Measurements from ENCODE around the gene AQR. TPM values are rescaled to one million over a fixed set of nuclear protein-coding genes. Genes with fewer than 3 reads are reported as not detected.
A peak's percentile ranks its signal among the peaks of the same experiment; 100 is the strongest.

Gene AQR
- polyA plus RNA-seq, 1 of the 3 experiments (the other 2 are of a cell fraction): 11.6 TPM

- TF ChIP-seq REST (IDR thresholded peaks at IDR 0.05; ENCODE audit: low read depth, low read length): no peak
Measured at GRCh38 chr15:34855893-34856292, 113.6 kb downstream of the AQR start (continued).

- Histone ChIP-seq H3K4me2 (peak overlapping the region; percentile 39; the same call in 1 of the 2 replicates), H3K27me3 (ENCODE audit: insufficient read depth) (no peaks in the 10 kb centered on the region), H4K20me1 (ENCODE audit: insufficient read depth) (0 out of 2 replicates have a peak, but pooled peaks cover 7% of the 10 kb centered on the region), H3K4me1 (ENCODE audit: control insufficient read depth in 1 of 2, insufficient read depth in 2 of 2, low read depth in 1 of 2, low read length in 1 of 2) (peaks cover 8 to 22% of the 10 kb centered on the region in 2 experiments), H3K36me3 (replicated peaks in 1 of 2; ENCODE audit: control insufficient read depth in 1 of 2, insufficient read depth in 2 of 2, low read length in 1 of 2) (peaks cover 41 to 50% of the 10 kb centered on the region in 2 experiments), H3K79me2 (ENCODE audit: insufficient read depth) (no peaks in the 10 kb centered on the region), H3K4me3 (ENCODE audit: low read depth in 2 of 2, low read length in 1 of 2) (no peak overlapping the region; a peak in 1 of 4 replicates), H3K9me2 (no peaks in the 10 kb centered on the region), H2AFZ (ENCODE audit: low read depth) (no peak overlapping the region), H3K9me3 (no peaks in the 10 kb centered on the region), H3K27ac (ENCODE audit: low read depth in 2 of 2, low read length in 1 of 2) (peak overlapping the region; percentile 11 to 69; a peak in 3 of 4 replicates), H3K9ac (no peak overlapping the region), H3F3A (replicated peaks; ENCODE audit: insufficient read depth) (peaks cover 35% of the 10 kb centered on the region)
- 23% methylated on average over 1 of the region's 1 CpG for WGBS (ENCODE audit: low lambda C conversion rate)
- DNase-seq: peak; percentile 25
- ChIA-PET POLR2A (no interaction called here), CTCF (no interaction called here)
- TF ChIP-seq USF2 (IDR thresholded peaks at IDR 0.05; ENCODE audit: borderline replicate concordance, low read depth, low read length): no peak
- TF ChIP-seq SMC3 (IDR thresholded peaks at IDR 0.05; ENCODE audit: low read depth, low read length): no peak
- no peak for TF ChIP-seq RCOR1 (IDR thresholded peaks at IDR 0.05; ENCODE audit: low read length)
- TF ChIP-seq CTCF (IDR thresholded peaks at IDR 0.05): no peak
- no peak for TF ChIP-seq ELF1 (IDR thresholded peaks at IDR 0.05)
- no peak for TF ChIP-seq MAX (IDR thresholded peaks at IDR 0.05; ENCODE audit: low read depth)
- no peak for TF ChIP-seq RFX5 (IDR thresholded peaks at IDR 0.05; ENCODE audit: low read length)
- TF ChIP-seq GATA2 (CRISPR knock-in tag; IDR thresholded peaks at IDR 0.05): no peak
- TF ChIP-seq TAF1 (IDR thresholded peaks at IDR 0.05; ENCODE audit: borderline replicate concordance, low read depth, low read length): no peak
- no peak for TF ChIP-seq EP300 (IDR thresholded peaks at IDR 0.05; ENCODE audit: borderline replicate concordance in 1 of 2, low read depth in 1 of 2, low read length in 1 of 2)
- no peak for TF ChIP-seq RAD21 (IDR thresholded peaks at IDR 0.05; ENCODE audit: low read length)
- TF ChIP-seq YY1 (IDR thresholded peaks at IDR 0.05; ENCODE audit: low read depth): no peak
- TF ChIP-seq NRF1 (IDR thresholded peaks at IDR 0.05; ENCODE audit: low read depth, low read length): no peak
- peak; percentile 85 for TF ChIP-seq PBX3 (IDR thresholded peaks at IDR 0.05)
- no peak for TF ChIP-seq SIN3A (IDR thresholded peaks at IDR 0.05; ENCODE audit: borderline replicate concordance, low read depth, low read length)
- TF ChIP-seq JUND (IDR thresholded peaks at IDR 0.05): peak; percentile 37
- TF ChIP-seq FOXM1 (IDR thresholded peaks at IDR 0.05; ENCODE audit: low read depth): no peak
- no peak for TF ChIP-seq FOSL2 (IDR thresholded peaks at IDR 0.05; ENCODE audit: borderline replicate concordance, low read depth)
- peak; percentile 28; the same call in 1 of the 2 replicates for TF ChIP-seq POLR2AphosphoS5 (IDR thresholded peaks at IDR 0.05; ENCODE audit: low read depth, low read length)
- TF ChIP-seq MXI1 (IDR thresholded peaks at IDR 0.05; ENCODE audit: low read depth, low read length): no peak
- no peak for TF ChIP-seq TEAD4 (IDR thresholded peaks at IDR 0.05; ENCODE audit: borderline replicate concordance, insufficient read depth)
- TF ChIP-seq TCF12 (IDR thresholded peaks at IDR 0.05): peak; percentile 61
- TF ChIP-seq CHD2 (IDR thresholded peaks at IDR 0.05; ENCODE audit: low read length, partially characterized antibody): no peak
- peak; percentile 45; the same call in 1 of the 2 replicates for TF ChIP-seq MEF2A (IDR thresholded peaks at IDR 0.05; ENCODE audit: borderline replicate concordance, low read depth)
- peak; percentile 89 for TF ChIP-seq NFIC (IDR thresholded peaks at IDR 0.05; ENCODE audit: borderline replicate concordance)
- no peak for TF ChIP-seq GABPA (IDR thresholded peaks at IDR 0.05; ENCODE audit: low read depth)
- 0 out of 2 replicates have a peak, but pooled peaks have one; percentile 22 for TF ChIP-seq RXRA (IDR thresholded peaks at IDR 0.05; ENCODE audit: borderline replicate concordance, low read depth)
Measured at GRCh38 chr15:34855413-34855812, 114.1 kb downstream of the AQR start.
